H1 (cell line): Measurements from ENCODE around the gene COL20A1. TPM values are rescaled to one million over a fixed set of nuclear protein-coding genes. Genes with fewer than 3 reads are reported as not detected.

Source experiments
- CTCF ChIA-PET: fragments of 300-600 bp; sonication (Branson Sonifier 250); formaldehyde crosslinking; loops from one replicate; lab custom pipeline; 2021; ENCODE audit not compliant: partially characterized antibody; lab: Charles Lee
- POLR2A ChIA-PET: fragments of 300-600 bp; sonication (Branson Sonifier 250); formaldehyde crosslinking; loops from one replicate; lab custom pipeline; 2021; ENCODE audit warnings: inconsistent platforms; ENCODE audit not compliant: partially characterized antibody; lab: Charles Lee
- DNase-seq, 2 experiments: peaks; one replicate each; pipeline versions ENCODE4 v3.0.0 to v3.0.0-alpha.2; 2010 to 2022; ENCODE audit warnings: low spot score in 2 of 2, low read depth in 1 of 2, mixed read lengths in 1 of 2
- FAIRE-seq: peaks from 2 replicates; lab custom pipeline; 2011; peaks lifted over from hg19 to GRCh38; lab: Jason Lieb, UNC
- H2AFZ ChIP-seq: 2 replicates; pipeline ENCODE4 v1.8.1; 2012; ENCODE audit warnings: low read length, inconsistent platforms
- H2AK5ac ChIP-seq: 2 replicates; pipeline ENCODE4 v1.6.1; 2013; ENCODE audit warnings: low read depth, low read length
- H2BK120ac ChIP-seq: replicated peaks from 2 replicates; pipeline ENCODE3; 2013; ENCODE audit warnings: low read depth, low read length, inconsistent platforms
- H2BK12ac ChIP-seq: 2 replicates; pipeline ENCODE4 v1.6.1; 2013; ENCODE audit warnings: low read depth, low read length
- H2BK15ac ChIP-seq: 2 replicates; pipeline ENCODE4 v1.6.1; 2013; ENCODE audit warnings: low read length
- H2BK20ac ChIP-seq: 2 replicates; pipeline ENCODE4 v1.6.1; 2013; ENCODE audit warnings: low read length
- H2BK5ac ChIP-seq: 2 replicates; pipeline ENCODE4 v1.6.1; 2013; ENCODE audit warnings: low read depth, low read length
- H3K14ac ChIP-seq: 2 replicates; pipeline ENCODE4 v1.6.1; 2013; ENCODE audit warnings: inconsistent platforms; ENCODE audit not compliant: insufficient read length
- H3K18ac ChIP-seq: 2 replicates; pipeline ENCODE4 v1.6.1; 2013; ENCODE audit warnings: low read length; ENCODE audit errors: extremely low read depth
- H3K23ac ChIP-seq: 2 replicates; pipeline ENCODE4 v1.6.1; 2013; ENCODE audit warnings: inconsistent platforms; ENCODE audit not compliant: insufficient read length
- H3K23me2 ChIP-seq: 2 replicates; pipeline ENCODE4 v1.6.1; 2013; ENCODE audit warnings: low read depth, low read length
- H3K27ac ChIP-seq: 2 replicates; pipeline ENCODE4 v1.6.1; 2011; ENCODE audit warnings: low read depth, low read length, inconsistent platforms
- H3K27me3 ChIP-seq, 4 experiments: replicated peaks in 1 of 4; 1 replicate in 1 of 4; 2 replicates in 3 of 4; pipeline versions ENCODE4 v1.6.1 to v1.8.1; 2011 to 2013; ENCODE audit warnings: low read length in 3 of 4, mild to moderate bottlenecking in 3 of 4, inconsistent platforms in 2 of 4, mixed read lengths in 2 of 4, moderate library complexity in 1 of 4; ENCODE audit not compliant: control insufficient read depth in 3 of 4, insufficient read depth in 3 of 4; ENCODE audit errors: extremely low read depth in 1 of 4
- H3K36me3 ChIP-seq, 4 experiments: 2 replicates each; pipeline versions ENCODE4 v1.6.1 to v1.8.1; 2011 to 2013; ENCODE audit warnings: mild to moderate bottlenecking in 4 of 4, low read length in 3 of 4, moderate library complexity in 2 of 4, control low read depth in 1 of 4, inconsistent platforms in 1 of 4; ENCODE audit not compliant: insufficient read depth in 4 of 4, control insufficient read depth in 2 of 4
- H3K4ac ChIP-seq: replicated peaks from 2 replicates; pipeline ENCODE3; 2013; ENCODE audit warnings: low read length, low read depth, mixed read lengths, inconsistent platforms; ENCODE audit not compliant: insufficient read length
- H3K4me1 ChIP-seq, 4 experiments: replicated peaks in 1 of 4; 1 replicate in 1 of 4; 2 replicates in 3 of 4; pipeline versions ENCODE4 v1.6.1 to v1.8.1; 2011 to 2013; ENCODE audit warnings: low read length in 3 of 4, inconsistent platforms in 2 of 4, mixed read lengths in 1 of 4; ENCODE audit not compliant: insufficient read depth in 4 of 4, control insufficient read depth in 3 of 4
- H3K4me2 ChIP-seq, 2 experiments: 2 replicates each; pipeline versions ENCODE4 v1.6.1 to v1.8.1; 2011 to 2013; ENCODE audit warnings: low read depth in 2 of 2, low read length in 2 of 2, control low read depth in 1 of 2, inconsistent platforms in 1 of 2, mild to moderate bottlenecking in 1 of 2; ENCODE audit not compliant: insufficient read depth in 1 of 2
- H3K4me3 ChIP-seq, 4 experiments: fragments of 200-600, 300-600 bp in 1 of 4; sonication (generic), shearing (Covaris generic), sonication (Bioruptor Twin) in 1 of 4; 2 replicates each; pipeline versions ENCODE4 v1.5.1 to v1.8.1; 2011 to 2016; ENCODE audit warnings: low read length in 4 of 4, low read depth in 3 of 4, control low read depth in 2 of 4, inconsistent platforms in 2 of 4, mild to moderate bottlenecking in 2 of 4, mixed read lengths in 1 of 4, moderate library complexity in 1 of 4; ENCODE audit not compliant: insufficient read depth in 2 of 4; ENCODE audit errors: extremely low read depth in 1 of 4
- H3K56ac ChIP-seq: replicated peaks from 2 replicates; pipeline ENCODE3; 2013; ENCODE audit warnings: low read depth, mild to moderate bottlenecking, mixed read lengths, low read length, inconsistent platforms; ENCODE audit not compliant: insufficient read length
- H3K79me1 ChIP-seq: 2 replicates; pipeline ENCODE4 v1.6.1; 2013; ENCODE audit warnings: low read depth, low read length, control low read depth
- H3K79me2 ChIP-seq, 2 experiments: 2 replicates each; pipeline versions ENCODE4 v1.6.1 to v1.8.1; 2012 to 2013; ENCODE audit warnings: low read length in 2 of 2, mild to moderate bottlenecking in 2 of 2, inconsistent platforms in 1 of 2; ENCODE audit not compliant: insufficient read depth in 2 of 2, control insufficient read depth in 1 of 2
- H3K9ac ChIP-seq, 4 experiments: replicated peaks in 1 of 4; 1 replicate in 1 of 4; 2 replicates in 3 of 4; pipeline versions ENCODE4 v1.6.1 to v1.8.1; 2011 to 2013; ENCODE audit warnings: low read depth in 3 of 4, low read length in 3 of 4, control low read depth in 2 of 4, mild to moderate bottlenecking in 2 of 4, moderate library complexity in 2 of 4, inconsistent platforms in 1 of 4; ENCODE audit errors: extremely low read depth in 1 of 4
- H3K9me3 ChIP-seq, 2 experiments: 2 replicates each; pipeline versions ENCODE4 v1.6.1 to v1.8.1; 2012 to 2013; ENCODE audit warnings: mild to moderate bottlenecking in 2 of 2, moderate library complexity in 2 of 2, control low read depth in 1 of 2, inconsistent platforms in 1 of 2, low read depth in 1 of 2, low read length in 1 of 2, mixed read lengths in 1 of 2; ENCODE audit not compliant: insufficient read depth in 2 of 2
- H4K20me1 ChIP-seq, 2 experiments: replicated peaks in 1 of 2; 2 replicates each; pipeline versions ENCODE3 to v1.8.1; 2011 to 2013; ENCODE audit warnings: inconsistent platforms in 2 of 2, low read length in 2 of 2, mild to moderate bottlenecking in 1 of 2; ENCODE audit not compliant: insufficient read depth in 2 of 2, control insufficient read depth in 1 of 2
- H4K5ac ChIP-seq: 2 replicates; pipeline ENCODE4 v1.6.1; 2013; ENCODE audit warnings: low read length, low read depth, mixed read lengths, inconsistent platforms; ENCODE audit not compliant: insufficient read length
- H4K8ac ChIP-seq: 2 replicates; pipeline ENCODE4 v1.8.0; 2013; ENCODE audit warnings: mild to moderate bottlenecking, moderate library complexity, low read length, inconsistent platforms; ENCODE audit not compliant: insufficient read depth; ENCODE audit errors: extremely low read depth
- H4K91ac ChIP-seq: replicated peaks from 2 replicates; pipeline ENCODE3; 2013; ENCODE audit warnings: low read length, mixed read lengths, inconsistent platforms; ENCODE audit not compliant: insufficient read length
- CBX8 ChIP-seq: fragments of 300-800, 300-1000 bp; sonication (generic); IDR thresholded peaks from 2 replicates; pipeline ENCODE4 v1.7.1; 2016; ENCODE audit warnings: low read depth, low read length, borderline replicate concordance
- JUND ChIP-seq: IDR thresholded peaks from 2 replicates; pipeline ENCODE4 v1.6.1; 2011; ENCODE audit warnings: mild to moderate bottlenecking, improper control_type of control experiment, low read length
- MAFK ChIP-seq: IDR thresholded peaks from 2 replicates; pipeline ENCODE4 v1.6.1; 2012; ENCODE audit warnings: low read depth, mild to moderate bottlenecking, improper control_type of control experiment, low read length
- POLR2AphosphoS5 ChIP-seq: IDR thresholded peaks from 2 replicates; pipeline ENCODE4 v1.6.1; 2011; ENCODE audit warnings: low read depth, low read length
- RAD21 ChIP-seq, 2 experiments: IDR thresholded peaks in 1 of 2; conservative IDR thresholded peaks in 1 of 2; 2 replicates each; pipeline ENCODE4 v1.6.1; 2011; ENCODE audit warnings: low read depth in 2 of 2, low read length in 2 of 2, improper control_type of control experiment in 1 of 2, inconsistent platforms in 1 of 2, mild to moderate bottlenecking in 1 of 2, moderate library complexity in 1 of 2
- RFX5 ChIP-seq: IDR thresholded peaks from 2 replicates; pipeline ENCODE4 v1.6.1; 2011; ENCODE audit warnings: low read depth, low read length, improper control_type of control experiment, borderline replicate concordance
- SIN3A ChIP-seq, 2 experiments: IDR thresholded peaks in 1 of 2; conservative IDR thresholded peaks in 1 of 2; 2 replicates each; pipeline ENCODE4 v1.6.1; 2011 to 2012; ENCODE audit warnings: low read length in 2 of 2, improper control_type of control experiment in 1 of 2, low read depth in 1 of 2, mild to moderate bottlenecking in 1 of 2
- SP2 ChIP-seq: IDR thresholded peaks from 2 replicates; pipeline ENCODE4 v1.6.1; 2012; ENCODE audit warnings: mild to moderate bottlenecking, low read length, inconsistent platforms
- SUZ12 ChIP-seq: fragments of 200-600 bp; sonication (generic); IDR thresholded peaks from 2 replicates; pipeline ENCODE4 v1.6.1; 2012; ENCODE audit warnings: mild to moderate bottlenecking, inconsistent platforms, low read length, moderate library complexity, mixed read lengths
- YY1 ChIP-seq: IDR thresholded peaks from 2 replicates; pipeline ENCODE4 v1.6.1; 2011; ENCODE audit warnings: low read depth, mild to moderate bottlenecking, low read length
- ZNF274 ChIP-seq: IDR thresholded peaks from 2 replicates; pipeline ENCODE4 v1.7.0; 2012; ENCODE audit warnings: low read length, borderline replicate concordance; ENCODE audit errors: extremely low read depth
- WGBS, 2 experiments: shearing (Covaris generic) in 1 of 2; methylation state at CpG; one replicate each; pipeline versions ENCODE4 v1.1.6 to v1.1.7; 2013 to 2015; ENCODE audit warnings: low lambda C conversion rate in 2 of 2, mixed read lengths in 2 of 2, inconsistent platforms in 1 of 2, low coverage in 1 of 2, missing lambda C conversion rate in 1 of 2; ENCODE audit not compliant: insufficient replicate concordance in 2 of 2, insufficient coverage in 1 of 2, insufficient read length in 1 of 2; ENCODE audit errors: extremely low coverage in 1 of 2, missing lambda C conversion rate in 1 of 2; 5-methylcytosine and 5-hydroxymethylcytosine counted together
- polyA plus RNA-seq, 7 experiments: library from polyadenylated mRNA; depleted of rRNA in 3 of 7; stranded (reverse) in 5 of 7; unstranded in 2 of 7; fragments of >200 nt in 5 of 7; fragments of 200-250 nt in 2 of 7; gene quantifications; 1 replicate in 5 of 7; 2 replicates in 1 of 7; 4 replicates in 1 of 7; pipeline versions ENCODE4 v1.2.1 to v1.2.3, GENCODE V29; 2011 to 2013; ENCODE audit warnings: missing spikeins in 2 of 7, mixed read lengths in 2 of 7
- total RNA-seq: library from RNA; stranded (reverse); fragmentation: NEBNext Ultra II Directional; extraction: Animal tissue kit (Norgen Biotek cat#: 25700); gene quantifications from 2 replicates; pipeline ENCODE4 v1.2.1, GENCODE V29; 2021
- TF ChIP-seq, protein P1 (sequence below): IDR thresholded peaks from 2 replicates; pipeline ENCODE4 v1.6.1; 2012; ENCODE audit warnings: low read length, inconsistent platforms

Gene COL20A1
- total and polyA plus RNA-seq, 2 of the 8 experiments (the other 6 are each of a cell fraction or from before 2014, with no cell fraction given): 0.19 to 0.21 TPM

- Histone ChIP-seq H3K18ac (no peak overlapping the region), H3K79me2 (no peaks in the 10 kb centered on the region), H3K4me2 (no peak overlapping the region), H2AFZ (no peak overlapping the region), H3K14ac (no peak overlapping the region), H3K9me3 (no peaks in the 10 kb centered on the region), H3K56ac (no peak overlapping the region), H4K20me1 (no peaks in the 10 kb centered on the region), H2BK15ac (no peak overlapping the region), H3K23ac (no peak overlapping the region), H3K4ac (no peak overlapping the region), H2BK120ac (no peak overlapping the region), H2BK20ac (no peak overlapping the region), H2BK5ac (no peak overlapping the region), H2BK12ac (no peak overlapping the region), H3K9ac (no peak overlapping the region), H2AK5ac (no peak overlapping the region), H3K27me3 (no peaks in the 10 kb centered on the region; a peak in 2 of 7 replicates), H3K27ac (no peak overlapping the region), H4K8ac (no peak overlapping the region), H3K23me2 (no peaks in the 10 kb centered on the region), H4K91ac (no peak overlapping the region), H3K36me3 (no peaks in the 10 kb centered on the region), H3K4me1 (no peaks in the 10 kb centered on the region; a peak in 1 of 7 replicates), H3K79me1 (no peaks in the 10 kb centered on the region), H3K4me3 (no peak overlapping the region), H4K5ac (no peak overlapping the region)
- POLR2A ChIA-PET: interaction anchor here (1.2 kb wide), 1 partner anchor 10 kb away, joined by 3 read pairs; no protein-coding TSS in a partner anchor
- 96% methylated on average over 5 of the region's 9 CpGs; no CpG with 5 or more reads in 1 of the 2 experiments for WGBS, 2 experiments
- no peak for FAIRE-seq
- DNase-seq: no peak
- CTCF ChIA-PET: interaction anchor here (1.0 kb wide), 1 partner anchor 39 kb away, joined by 3 read pairs; no protein-coding TSS in a partner anchor
- TF ChIP-seq SP2: no peak
- TF ChIP-seq, protein P1, sequence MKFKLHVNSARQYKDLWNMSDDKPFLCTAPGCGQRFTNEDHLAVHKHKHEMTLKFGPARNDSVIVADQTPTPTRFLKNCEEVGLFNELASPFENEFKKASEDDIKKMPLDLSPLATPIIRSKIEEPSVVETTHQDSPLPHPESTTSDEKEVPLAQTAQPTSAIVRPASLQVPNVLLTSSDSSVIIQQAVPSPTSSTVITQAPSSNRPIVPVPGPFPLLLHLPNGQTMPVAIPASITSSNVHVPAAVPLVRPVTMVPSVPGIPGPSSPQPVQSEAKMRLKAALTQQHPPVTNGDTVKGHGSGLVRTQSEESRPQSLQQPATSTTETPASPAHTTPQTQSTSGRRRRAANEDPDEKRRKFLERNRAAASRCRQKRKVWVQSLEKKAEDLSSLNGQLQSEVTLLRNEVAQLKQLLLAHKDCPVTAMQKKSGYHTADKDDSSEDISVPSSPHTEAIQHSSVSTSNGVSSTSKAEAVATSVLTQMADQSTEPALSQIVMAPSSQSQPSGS: no peak
- TF ChIP-seq ZNF274: no peak
- TF ChIP-seq YY1: no peak
- TF ChIP-seq POLR2AphosphoS5: no peak
- TF ChIP-seq JUND: no peak
- no peak for TF ChIP-seq MAFK
- TF ChIP-seq RAD21 (IDR thresholded peaks at IDR 0.05 in 1 of 2, conservative IDR thresholded peaks at IDR 0.05 in 1 of 2; ENCODE audit: low read depth in 2 of 2, low read length in 2 of 2): no peak
- no peak for TF ChIP-seq SUZ12
- TF ChIP-seq CBX8: no peak
- no peak for TF ChIP-seq RFX5
- no peak for TF ChIP-seq SIN3A (conservative IDR thresholded peaks at IDR 0.05 in 1 of 2, IDR thresholded peaks at IDR 0.05 in 1 of 2; ENCODE audit: low read depth in 1 of 2, low read length in 2 of 2)
Measured at GRCh38 chr20:63262836-63263235, 30.1 kb upstream of the COL20A1 start.
